Progenitor cell of endocrine pancreas (in vitro differentiated cells): ENCODE data around the gene SRGN. TPM values are rescaled to one million over a fixed set of nuclear protein-coding genes. Genes with fewer than 3 reads are reported as not detected.

Experiments
- DNase-seq: peaks from one replicate; pipeline ENCODE4 v3.0.0; 2021; ENCODE audit warnings: low spot score; ENCODE audit not compliant: unreplicated experiment
- H3K27ac Mint-ChIP-seq: 2 replicates; pipeline ENCODE4 v1.8.0; 2021; ENCODE audit warnings: mild to moderate bottlenecking, moderate library complexity, mixed read lengths
- H3K27me3 Mint-ChIP-seq: 2 replicates; pipeline ENCODE4 v1.8.0; 2021; ENCODE audit warnings: mixed read lengths
- H3K36me3 Mint-ChIP-seq: 2 replicates; pipeline ENCODE4 v1.8.0; 2022; ENCODE audit warnings: mixed read lengths; ENCODE audit not compliant: insufficient read depth
- H3K4me1 Mint-ChIP-seq: 2 replicates; pipeline ENCODE4 v1.8.0; 2021; ENCODE audit warnings: low read depth, mixed read lengths
- H3K4me3 Mint-ChIP-seq: 2 replicates; pipeline ENCODE4 v1.8.0; 2021; ENCODE audit warnings: low read depth, mild to moderate bottlenecking, moderate library complexity, mixed read lengths
- H3K9me3 Mint-ChIP-seq: 2 replicates; pipeline ENCODE4 v1.8.0; 2021; ENCODE audit warnings: low read depth, mixed read lengths
- CTCF ChIP-seq: fragments of 200-600 bp; sonication (generic); IDR thresholded peaks from one replicate; pipeline ENCODE4 v1.5.0; 2021; ENCODE audit warnings: antibody characterized with exemption, mild to moderate bottlenecking; ENCODE audit not compliant: unreplicated experiment
- total RNA-seq: library from RNA; stranded (reverse); gene quantifications from 2 replicates; pipeline ENCODE4 v1.2.1, GENCODE V29; 2021

The SRGN gene
- total RNA-seq, 1 donor from 2014 or later = not detected

GRCh38 chr10:69044546-69044945 lies 43.4 kb upstream of the SRGN start:
- no peak for TF ChIP-seq CTCF
- Mint-ChIP-seq H3K9me3 (no peaks in the 10 kb centered on the region), H3K4me3 (no peak overlapping the region), H3K27ac (no peak overlapping the region), H3K36me3 (no peaks in the 10 kb centered on the region), H3K4me1 (no peaks in the 10 kb centered on the region), H3K27me3 (peaks cover 6% of the 10 kb centered on the region)
- no peak for DNase-seq

GRCh38 chr10:69045441-69046300 lies 42.2 kb upstream of the SRGN start:
- Mint-ChIP-seq H3K27ac (no peak overlapping the region), H3K9me3 (no peaks in the 10 kb centered on the region), H3K36me3 (no peaks in the 10 kb centered on the region), H3K4me1 (no peaks in the 10 kb centered on the region), H3K27me3 (peaks cover 6% of the 10 kb centered on the region), H3K4me3 (no peak overlapping the region)
- no peak for DNase-seq
- TF ChIP-seq CTCF = no peak

GRCh38 chr10:69047111-69047832 lies 40.6 kb upstream of the SRGN start:
- Mint-ChIP-seq H3K27ac (no peak overlapping the region), H3K4me1 (no peaks in the 10 kb centered on the region), H3K36me3 (no peaks in the 10 kb centered on the region), H3K9me3 (no peaks in the 10 kb centered on the region), H3K4me3 (no peak overlapping the region), H3K27me3 (peaks cover 14% of the 10 kb centered on the region)
- TF ChIP-seq CTCF = no peak
- DNase-seq = no peak

- TF ChIP-seq CTCF = no peak
- no peaks in the 10 kb centered on the region for H3K36me3 Mint-ChIP-seq
- H3K9me3 Mint-ChIP-seq = no peaks in the 10 kb centered on the region
- no peak overlapping the region for H3K27ac Mint-ChIP-seq
- H3K27me3 Mint-ChIP-seq = peaks cover 17% of the 10 kb centered on the region
- H3K4me1 Mint-ChIP-seq = no peaks in the 10 kb centered on the region
- no peak overlapping the region for H3K4me3 Mint-ChIP-seq
- DNase-seq = no peak
Measured at GRCh38 chr10:69048103-69048502, 39.8 kb upstream of the SRGN start.

- H3K27me3 Mint-ChIP-seq = peaks cover 17% of the 10 kb centered on the region
- no peak overlapping the region for H3K27ac Mint-ChIP-seq
- no peaks in the 10 kb centered on the region for H3K36me3 Mint-ChIP-seq
- H3K4me1 Mint-ChIP-seq = no peaks in the 10 kb centered on the region
- DNase-seq = no peak
- no peaks in the 10 kb centered on the region for H3K9me3 Mint-ChIP-seq
- TF ChIP-seq CTCF = no peak
- H3K4me3 Mint-ChIP-seq = no peak overlapping the region
Measured at GRCh38 chr10:69049566-69049961, 38.3 kb upstream of the SRGN start.
